AG08396 (cell line): Measurements from ENCODE around the gene KCNK17.

Source experiments
- DNase-seq: peaks from one replicate; pipeline ENCODE4 v3.0.0; 2012; ENCODE audit warnings: low spot score, mixed read lengths

KCNK17 gene

GRCh38 chr6:39314273-39314795 lies at the start of gene KCNK17:
KCNK17 (minus strand) TSS chr6:39314419; CDS start chr6:39314320, 99 bp downstream.
- DNase-seq = no peak

GRCh38 chr6:39363280-39363679 lies 49.1 kb upstream of the KCNK17 start:
- DNase-seq = no peak

GRCh38 chr6:39362487-39362865 lies 48.3 kb upstream of the KCNK17 start:
- DNase-seq = peak; percentile 45

- DNase-seq = peak; percentile 84
Measured at GRCh38 chr6:39361657-39362486, 47.7 kb upstream of the KCNK17 start.

- DNase-seq = no peak
Measured at GRCh38 chr6:39360378-39360777, 46.2 kb upstream of the KCNK17 start.

- no peak for DNase-seq
Measured at GRCh38 chr6:39357998-39358686, 43.9 kb upstream of the KCNK17 start.

- DNase-seq = no peak
Measured at GRCh38 chr6:39353698-39354315, 39.6 kb upstream of the KCNK17 start.

GRCh38 chr6:39350723-39351505 lies 36.7 kb upstream of the KCNK17 start:
- DNase-seq = no peak

GRCh38 chr6:39348740-39349139 lies 34.5 kb upstream of the KCNK17 start:
- DNase-seq = no peak

- DNase-seq = peak; percentile 89
Measured at GRCh38 chr6:39347906-39348585, 33.8 kb upstream of the KCNK17 start.

- no peak for DNase-seq
Measured at GRCh38 chr6:39347206-39347605, 33.0 kb upstream of the KCNK17 start.

- DNase-seq = no peak
Measured at GRCh38 chr6:39344821-39345280, 30.6 kb upstream of the KCNK17 start.

GRCh38 chr6:39343396-39343870 lies 29.2 kb upstream of the KCNK17 start:
- DNase-seq = no peak

GRCh38 chr6:39342692-39343395 lies 28.6 kb upstream of the KCNK17 start:
- no peak for DNase-seq

GRCh38 chr6:39341937-39342336 lies 27.7 kb upstream of the KCNK17 start:
- DNase-seq = no peak

- no peak for DNase-seq
Measured at GRCh38 chr6:39341352-39341751, 27.1 kb upstream of the KCNK17 start.

- DNase-seq = no peak
Measured at GRCh38 chr6:39339868-39340550, 25.8 kb upstream of the KCNK17 start.

GRCh38 chr6:39339096-39339867 lies 25.1 kb upstream of the KCNK17 start:
- no peak for DNase-seq

- no peak for DNase-seq
Measured at GRCh38 chr6:39338397-39338796, 24.2 kb upstream of the KCNK17 start.
